Karpas-422 (cell line): ENCODE results near the gene MAN1C1. TPM values are rescaled to one million over a fixed set of nuclear protein-coding genes. Genes with fewer than 3 reads are reported as not detected.

Experiments used
- DNase-seq: peaks from one replicate; pipeline ENCODE4 v3.0.0-alpha.2; 2015
- H2AFZ ChIP-seq: fragments of 200-600 bp; sonication (generic); 2 replicates; pipeline ENCODE4 v1.6.1; 2014; ENCODE audit warnings: antibody characterized with exemption, low read length, mixed read lengths
- H3K27ac ChIP-seq: fragments of 200-600 bp; sonication (generic); 2 replicates; pipeline ENCODE4 v1.5.1; 2014; ENCODE audit warnings: mild to moderate bottlenecking, low read length, moderate library complexity
- H3K27me3 ChIP-seq: fragments of 200-600 bp; sonication (generic); 2 replicates; pipeline ENCODE4 v1.6.1; 2014; ENCODE audit warnings: low read length, mixed read lengths
- H3K36me3 ChIP-seq: fragments of 200-600 bp; sonication (generic); 2 replicates; pipeline ENCODE4 v1.6.1; 2014; ENCODE audit warnings: low read length, mixed read lengths; ENCODE audit not compliant: insufficient read depth
- H3K4me1 ChIP-seq: fragments of 200-600 bp; sonication (generic); 2 replicates; pipeline ENCODE4 v1.6.1; 2014; ENCODE audit warnings: mild to moderate bottlenecking, low read length, mixed read lengths
- H3K4me2 ChIP-seq: fragments of 200-600 bp; sonication (generic); 2 replicates; pipeline ENCODE4 v1.6.1; 2014; ENCODE audit warnings: low read length, low read depth, mild to moderate bottlenecking; ENCODE audit not compliant: poor library complexity, severe bottlenecking
- H3K4me3 ChIP-seq: fragments of 200-600 bp; sonication (generic); 2 replicates; pipeline ENCODE4 v1.5.1; 2014; ENCODE audit warnings: mild to moderate bottlenecking, antibody characterized with exemption, low read length, mixed read lengths
- H3K79me2 ChIP-seq: fragments of 200-600 bp; sonication (generic); 2 replicates; pipeline ENCODE4 v1.6.1; 2014; ENCODE audit warnings: mild to moderate bottlenecking, low read length, mixed read lengths
- H3K9ac ChIP-seq: fragments of 200-600 bp; sonication (generic); 2 replicates; pipeline ENCODE4 v1.6.0; 2014; ENCODE audit warnings: low read length
- H3K9me2 ChIP-seq: fragments of 200-600 bp; sonication (generic), shearing (Covaris generic); replicated peaks from 2 replicates; pipeline ENCODE4 v1.6.0; 2014; ENCODE audit warnings: mild to moderate bottlenecking, low read length, moderate library complexity; ENCODE audit not compliant: insufficient read depth
- H3K9me3 ChIP-seq: fragments of 300-700, 200-600 bp; sonication (generic); 2 replicates; pipeline ENCODE4 v1.6.1; 2014; ENCODE audit warnings: low read length, mixed read lengths
- H4K20me1 ChIP-seq: fragments of 200-600 bp; sonication (generic); 2 replicates; pipeline ENCODE4 v1.6.1; 2014; ENCODE audit warnings: mild to moderate bottlenecking, antibody characterized with exemption, low read length, low read depth; ENCODE audit not compliant: insufficient read depth
- total RNA-seq: library from RNA; depleted of rRNA; stranded (reverse); fragments of >200 nt; shearing (Covaris generic); gene quantifications from 2 replicates; pipeline ENCODE4 v1.2.3, GENCODE V29; 2014; ENCODE audit warnings: low replicate concordance

MAN1C1 gene
- total RNA-seq, 1 experiment from 2014 or later = not detected

GRCh38 chr1:25675729-25676476 is 59.3 kb downstream of the MAN1C1 start:
- no peak overlapping the region for H3K4me2 ChIP-seq
- no peaks in the 10 kb centered on the region for H3K79me2 ChIP-seq
- no peak overlapping the region for H3K27ac ChIP-seq

DNA sequence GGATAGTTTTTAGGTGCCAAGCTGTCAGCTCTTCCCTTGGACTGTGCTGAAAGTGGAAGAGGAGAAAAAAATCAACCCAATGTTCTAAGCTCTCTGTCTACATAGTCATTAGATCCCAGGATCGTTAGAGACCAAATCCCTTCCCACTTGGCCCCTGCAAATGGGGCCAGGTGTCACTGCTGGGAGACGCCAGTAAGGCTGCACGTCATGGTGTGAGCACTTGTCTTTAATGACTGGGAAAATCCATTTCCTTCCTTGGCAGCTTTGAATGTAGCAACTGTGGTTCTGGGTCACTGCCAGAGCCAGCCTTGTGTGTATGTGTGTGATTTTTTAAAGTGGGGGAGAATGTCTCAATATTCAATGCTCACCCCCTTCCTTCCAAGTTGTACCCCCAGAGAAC is 59.9 kb downstream of the MAN1C1 start:
- no peaks in the 10 kb centered on the region for H3K4me1 ChIP-seq
- no peak overlapping the region for H3K4me3 ChIP-seq

More at GRCh38 chr1:25675729-25676476, 59.3 kb downstream of the MAN1C1 start:
- no peaks in the 10 kb centered on the region for H3K36me3 ChIP-seq
- H4K20me1 ChIP-seq = no peaks in the 10 kb centered on the region
- H3K4me1 ChIP-seq = no peaks in the 10 kb centered on the region
- no peaks in the 10 kb centered on the region for H3K9me2 ChIP-seq
- H3K27me3 ChIP-seq = no peaks in the 10 kb centered on the region
- H2AFZ ChIP-seq = no peak overlapping the region
- no peak overlapping the region for H3K4me3 ChIP-seq
- H3K9me3 ChIP-seq = no peaks in the 10 kb centered on the region
- H3K9ac ChIP-seq = no peak overlapping the region
- no peak for DNase-seq

DNA sequence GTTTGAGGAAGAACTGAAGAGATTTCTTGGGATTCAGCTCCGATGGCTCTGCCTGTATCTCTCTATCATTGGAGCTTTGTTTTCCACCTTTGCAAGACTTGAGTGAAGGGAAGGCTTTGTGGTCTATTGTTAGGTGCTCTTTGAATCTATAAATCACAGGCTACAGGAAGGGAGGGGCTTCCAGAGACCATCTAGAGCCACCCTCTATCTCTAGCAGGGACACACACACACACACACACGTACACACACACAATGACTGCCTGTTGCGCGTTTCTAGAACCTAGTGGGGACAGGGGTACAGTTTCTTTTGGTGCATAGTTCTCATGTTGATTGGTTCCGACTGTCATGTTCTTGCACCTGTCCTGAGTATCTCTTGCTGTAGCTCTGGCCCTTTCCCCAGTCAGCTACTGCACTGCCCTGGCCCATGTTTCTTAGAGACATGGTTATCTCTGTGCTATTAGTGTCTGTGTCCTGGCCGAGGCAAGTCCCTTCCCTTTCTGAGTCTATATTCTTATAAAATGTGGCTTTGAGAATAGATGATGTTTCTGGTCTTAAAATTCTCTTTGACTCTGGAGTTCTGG is 60.7 kb downstream of the MAN1C1 start:
- H3K4me2 ChIP-seq = no peak overlapping the region
- no peak overlapping the region for H3K27ac ChIP-seq
- 0 out of 2 replicates have a peak, but pooled peaks cover 2% of the 10 kb centered on the region for H3K4me1 ChIP-seq
- no peaks in the 10 kb centered on the region for H3K9me3 ChIP-seq
- H2AFZ ChIP-seq = no peak overlapping the region
- no peak overlapping the region for H3K4me3 ChIP-seq
- H4K20me1 ChIP-seq = no peaks in the 10 kb centered on the region
- H3K27me3 ChIP-seq = no peaks in the 10 kb centered on the region
- H3K9me2 ChIP-seq = no peaks in the 10 kb centered on the region
- H3K79me2 ChIP-seq = no peaks in the 10 kb centered on the region
- no peak for DNase-seq
- H3K36me3 ChIP-seq = no peaks in the 10 kb centered on the region
- H3K9ac ChIP-seq = no peak overlapping the region

More for the DNA sequence above, 59.9 kb downstream of the MAN1C1 start:
- Histone ChIP-seq H3K27me3 (no peaks in the 10 kb centered on the region), H3K9me3 (no peaks in the 10 kb centered on the region), H3K36me3 (no peaks in the 10 kb centered on the region), H3K27ac (no peak overlapping the region), H3K79me2 (no peaks in the 10 kb centered on the region), H4K20me1 (no peaks in the 10 kb centered on the region), H3K4me2 (no peak overlapping the region), H3K9me2 (no peaks in the 10 kb centered on the region), H3K9ac (no peak overlapping the region), H2AFZ (no peak overlapping the region)
- no peak for DNase-seq

DNA sequence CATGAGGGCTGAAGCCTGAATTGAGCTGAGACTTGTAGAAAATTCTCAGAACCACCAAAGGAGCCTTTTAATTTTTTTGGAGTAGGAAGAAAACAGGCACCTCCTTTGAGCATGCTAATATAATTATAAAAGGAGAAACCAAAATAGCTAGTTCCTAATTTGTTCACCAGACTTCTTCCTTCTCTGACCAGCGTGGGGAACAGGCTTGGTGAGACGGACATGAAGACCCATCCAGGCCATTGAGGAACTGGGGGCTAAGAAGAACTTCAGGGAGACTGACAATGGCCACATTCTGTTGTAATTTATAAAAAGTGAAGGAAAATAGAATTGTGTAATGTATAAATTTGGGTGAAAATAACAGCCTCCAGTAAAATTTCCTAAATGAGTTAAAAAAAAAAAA is 62.6 kb downstream of the MAN1C1 start:
- no peak overlapping the region for H3K4me3 ChIP-seq
- H3K27ac ChIP-seq = no peak overlapping the region
- 0 out of 2 replicates have a peak, but pooled peaks cover 2% of the 10 kb centered on the region for H3K4me1 ChIP-seq

DNA sequence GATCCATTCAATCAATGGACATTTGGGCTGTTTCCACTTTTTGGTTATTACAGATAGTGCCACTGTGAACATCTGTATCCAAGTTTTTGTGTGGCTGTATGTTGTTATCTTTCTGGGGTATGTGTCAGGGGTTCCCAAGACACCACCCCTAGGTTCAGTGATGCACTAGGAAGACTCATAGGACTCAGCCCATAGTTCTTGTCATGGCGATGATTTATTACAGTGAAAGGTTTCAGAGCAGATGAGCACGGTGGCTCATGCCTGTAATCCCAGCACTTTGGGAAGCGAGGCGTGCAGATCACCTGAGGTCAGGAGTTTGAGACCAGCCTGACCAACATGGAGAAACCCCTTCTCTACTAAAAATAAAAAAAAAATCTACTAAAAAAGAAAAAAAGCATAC is 64.1 kb downstream of the MAN1C1 start:
- Histone ChIP-seq H3K9ac (no peak overlapping the region), H3K79me2 (no peaks in the 10 kb centered on the region), H3K4me2 (no peak overlapping the region), H3K4me1 (0 out of 2 replicates have a peak, but pooled peaks cover 2% of the 10 kb centered on the region), H3K27ac (no peak overlapping the region), H3K27me3 (no peaks in the 10 kb centered on the region), H3K36me3 (no peaks in the 10 kb centered on the region), H3K9me3 (no peaks in the 10 kb centered on the region), H3K4me3 (no peak overlapping the region), H4K20me1 (no peaks in the 10 kb centered on the region), H2AFZ (no peak overlapping the region), H3K9me2 (no peaks in the 10 kb centered on the region)
- DNase-seq = no peak

More for the DNA sequence above, 62.6 kb downstream of the MAN1C1 start:
- H3K9me2 ChIP-seq = no peaks in the 10 kb centered on the region
- H3K9ac ChIP-seq = no peak overlapping the region
- H4K20me1 ChIP-seq = no peaks in the 10 kb centered on the region
- no peaks in the 10 kb centered on the region for H3K27me3 ChIP-seq
- DNase-seq = no peak
- H3K36me3 ChIP-seq = no peaks in the 10 kb centered on the region
- no peak overlapping the region for H2AFZ ChIP-seq
- H3K4me2 ChIP-seq = no peak overlapping the region
- H3K9me3 ChIP-seq = no peaks in the 10 kb centered on the region
- H3K79me2 ChIP-seq = no peaks in the 10 kb centered on the region

DNA sequence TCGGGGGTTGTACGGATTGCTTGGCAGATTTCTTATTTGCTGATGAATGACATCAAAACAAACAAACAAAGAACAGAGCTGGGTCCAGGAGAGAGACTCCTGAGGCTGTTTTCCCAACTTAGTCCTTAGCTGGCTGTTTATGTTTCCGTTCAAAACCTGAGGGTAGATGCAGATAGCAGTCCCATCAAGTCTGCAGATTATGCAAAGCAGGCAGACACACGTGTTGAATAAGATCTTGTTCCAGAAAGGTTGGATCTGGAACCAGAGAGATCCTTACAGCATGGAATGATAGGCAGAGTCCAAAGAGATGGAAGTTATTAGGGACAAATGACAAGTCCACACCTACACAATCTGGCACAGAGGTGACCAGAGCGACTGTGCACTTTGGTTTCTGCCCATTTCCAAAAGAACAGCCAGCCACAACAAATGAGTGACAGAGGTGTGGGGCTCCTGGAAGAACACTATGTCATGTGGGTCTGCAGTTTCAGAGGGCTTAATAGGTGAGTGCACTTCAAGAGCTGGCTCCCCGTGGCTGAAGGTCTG is 65.5 kb downstream of the MAN1C1 start:
- H3K79me2 ChIP-seq = no peaks in the 10 kb centered on the region
- DNase-seq = no peak
- H4K20me1 ChIP-seq = no peaks in the 10 kb centered on the region
- H3K9me2 ChIP-seq = no peaks in the 10 kb centered on the region
- H3K9ac ChIP-seq = no peak overlapping the region
- H3K27ac ChIP-seq = no peak overlapping the region
- H3K4me1 ChIP-seq = 0 out of 2 replicates have a peak, but pooled peaks cover 2% of the 10 kb centered on the region
- H3K4me3 ChIP-seq = no peak overlapping the region
- no peaks in the 10 kb centered on the region for H3K27me3 ChIP-seq
- no peaks in the 10 kb centered on the region for H3K9me3 ChIP-seq
- H2AFZ ChIP-seq = no peak overlapping the region
- no peaks in the 10 kb centered on the region for H3K36me3 ChIP-seq
- H3K4me2 ChIP-seq = no peak overlapping the region

- Histone ChIP-seq H3K9ac (no peak overlapping the region), H3K9me2 (no peaks in the 10 kb centered on the region), H4K20me1 (no peaks in the 10 kb centered on the region), H3K4me1 (0 out of 2 replicates have a peak, but pooled peaks cover 2% of the 10 kb centered on the region), H3K4me3 (no peak overlapping the region), H3K79me2 (no peaks in the 10 kb centered on the region), H3K27me3 (no peaks in the 10 kb centered on the region), H3K36me3 (no peaks in the 10 kb centered on the region), H3K9me3 (no peaks in the 10 kb centered on the region), H3K27ac (no peak overlapping the region), H2AFZ (no peak overlapping the region), H3K4me2 (no peak overlapping the region)
- DNase-seq = no peak
Observed at GRCh38 chr1:25683177-25683576, 66.6 kb downstream of the MAN1C1 start.

- H3K27ac ChIP-seq = no peak overlapping the region
- H3K4me1 ChIP-seq = 0 out of 2 replicates have a peak, but pooled peaks cover 2% of the 10 kb centered on the region
- H3K9me3 ChIP-seq = no peaks in the 10 kb centered on the region
- H3K79me2 ChIP-seq = no peaks in the 10 kb centered on the region
- no peak overlapping the region for H2AFZ ChIP-seq
- no peaks in the 10 kb centered on the region for H3K9me2 ChIP-seq
- DNase-seq = no peak
- H4K20me1 ChIP-seq = no peaks in the 10 kb centered on the region
- H3K27me3 ChIP-seq = no peaks in the 10 kb centered on the region
- no peak overlapping the region for H3K4me3 ChIP-seq
- no peaks in the 10 kb centered on the region for H3K36me3 ChIP-seq
- H3K9ac ChIP-seq = no peak overlapping the region
- no peak overlapping the region for H3K4me2 ChIP-seq
Observed at GRCh38 chr1:25683731-25684130, 67.1 kb downstream of the MAN1C1 start.
